Hepatocyte (in vitro differentiated cells): ENCODE measurements around the gene MCM5. TPM values are rescaled to one million over a fixed set of nuclear protein-coding genes. Genes with fewer than 3 reads are reported as not detected.

Experiments
- DNase-seq: peaks from one replicate; pipeline ENCODE4 v3.0.0-alpha.2; 2016; ENCODE audit warnings: low spot score
- H2AFZ ChIP-seq: fragments of 200-600 bp; sonication (generic); 2 replicates; pipeline ENCODE4 v1.6.0; 2016; ENCODE audit warnings: antibody characterized with exemption, mild to moderate bottlenecking
- H3K27ac ChIP-seq: fragments of 200-600 bp; sonication (generic); 2 replicates; pipeline ENCODE4 v1.5.1; 2016; ENCODE audit warnings: mild to moderate bottlenecking
- H3K27me3 ChIP-seq: fragments of 200-600 bp; sonication (generic); 2 replicates; pipeline ENCODE4 v1.6.1; 2016
- H3K36me3 ChIP-seq: fragments of 200-600 bp; sonication (generic); replicated peaks from 2 replicates; pipeline ENCODE4 v1.5.1; 2016; ENCODE audit warnings: low read depth; ENCODE audit not compliant: insufficient read depth
- H3K4me1 ChIP-seq: fragments of 200-600 bp; sonication (generic); 2 replicates; pipeline ENCODE4 v1.5.1; 2016; ENCODE audit warnings: mild to moderate bottlenecking, moderate library complexity; ENCODE audit not compliant: insufficient read depth
- H3K4me2 ChIP-seq: fragments of 200-600 bp; sonication (generic); 2 replicates; pipeline ENCODE4 v1.6.0; 2016
- H3K4me3 ChIP-seq: fragments of 200-600 bp; sonication (generic); 2 replicates; pipeline ENCODE4 v1.5.1; 2016; ENCODE audit warnings: mild to moderate bottlenecking
- H3K79me2 ChIP-seq: fragments of 200-600 bp; sonication (generic); 2 replicates; pipeline ENCODE4 v1.6.0; 2017; ENCODE audit warnings: mild to moderate bottlenecking
- H3K9me2 ChIP-seq: fragments of 200-600 bp; sonication (generic); replicated peaks from 2 replicates; pipeline ENCODE4 v1.6.0; 2017; ENCODE audit warnings: mild to moderate bottlenecking; ENCODE audit not compliant: insufficient read depth
- H3K9me3 ChIP-seq: fragments of 200-600 bp; sonication (generic); 2 replicates; pipeline ENCODE4 v1.5.1; 2016; ENCODE audit warnings: low read depth, mild to moderate bottlenecking
- H4K20me1 ChIP-seq: fragments of 200-600 bp; sonication (generic); 2 replicates; pipeline ENCODE4 v1.6.0; 2016; ENCODE audit warnings: mild to moderate bottlenecking; ENCODE audit not compliant: insufficient read depth, poor library complexity, severe bottlenecking
- CTCF ChIP-seq: fragments of 200-600 bp; sonication (generic); IDR thresholded peaks from 2 replicates; pipeline ENCODE4 v1.5.1; 2016; ENCODE audit warnings: antibody characterized with exemption, mild to moderate bottlenecking; ENCODE audit not compliant: poor library complexity
- EZH2 ChIP-seq: fragments of 200-600 bp; sonication (generic); IDR thresholded peaks from 2 replicates; pipeline ENCODE4 v1.6.1; 2016; ENCODE audit warnings: antibody characterized with exemption, mild to moderate bottlenecking, borderline replicate concordance
- EZH2phosphoT487 ChIP-seq: fragments of 200-600 bp; sonication (generic); IDR thresholded peaks from one replicate; pipeline ENCODE4 v1.6.1; 2018; ENCODE audit warnings: antibody characterized with exemption, mild to moderate bottlenecking, low read depth, moderate library complexity; ENCODE audit not compliant: unreplicated experiment, severe bottlenecking
- WGBS: methylation state at CpG from one replicate; pipeline ENCODE4 v1.1.6; 2016; ENCODE audit warnings: low lambda C conversion rate; ENCODE audit errors: missing lambda C conversion rate; 5-methylcytosine and 5-hydroxymethylcytosine counted together
- polyA plus RNA-seq: library from polyadenylated mRNA; unstranded; fragments of >200 nt; fragmentation: Nextera tagmentation; extraction: Ambion mirVana; gene quantifications from 2 replicates; pipeline ENCODE4 v1.2.1, GENCODE V29; 2016
- total RNA-seq: library from RNA; depleted of rRNA; stranded (reverse); fragments of >200 nt; gene quantifications from 2 replicates; pipeline ENCODE4 v1.2.3, GENCODE V29; 2014

MCM5 gene
- total and polyA plus RNA-seq, 2 experiments from 2014 or later = 21.7 to 36.1 TPM

GRCh38 chr22:35425546-35425945 lies 25.6 kb downstream of the MCM5 start:
- no peaks in the 10 kb centered on the region for H3K4me1 ChIP-seq
- no peaks in the 10 kb centered on the region for H4K20me1 ChIP-seq
- H3K36me3 ChIP-seq = no peaks in the 10 kb centered on the region
- TF ChIP-seq CTCF (no peak), EZH2 (no peak), EZH2phosphoT487 (no peak)
- DNase-seq = no peak
- H3K27me3 ChIP-seq = no peaks in the 10 kb centered on the region
- H2AFZ ChIP-seq = no peak overlapping the region
- no peak overlapping the region for H3K4me2 ChIP-seq
- WGBS = 92% methylated on average over 7 of the region's 7 CpGs
- H3K9me3 ChIP-seq = no peaks in the 10 kb centered on the region
- H3K4me3 ChIP-seq = no peak overlapping the region
- no peaks in the 10 kb centered on the region for H3K79me2 ChIP-seq
- no peaks in the 10 kb centered on the region for H3K9me2 ChIP-seq
- H3K27ac ChIP-seq = no peak overlapping the region

- Histone ChIP-seq H3K79me2 (no peaks in the 10 kb centered on the region), H4K20me1 (no peaks in the 10 kb centered on the region), H3K4me3 (no peak overlapping the region), H3K9me3 (no peaks in the 10 kb centered on the region), H3K36me3 (no peaks in the 10 kb centered on the region), H2AFZ (no peak overlapping the region), H3K4me1 (no peaks in the 10 kb centered on the region), H3K9me2 (no peaks in the 10 kb centered on the region), H3K27me3 (no peaks in the 10 kb centered on the region), H3K4me2 (no peak overlapping the region), H3K27ac (no peak overlapping the region)
- DNase-seq = peak; percentile 19
- TF ChIP-seq EZH2phosphoT487 (no peak), CTCF (no peak), EZH2 (no peak)
- WGBS = 67% methylated on average over 11 of the region's 11 CpGs
Observed at GRCh38 chr22:35425971-35426800, 26.2 kb downstream of the MCM5 start.

GRCh38 chr22:35426801-35427140 lies 26.8 kb downstream of the MCM5 start:
- Histone ChIP-seq H3K79me2 (no peaks in the 10 kb centered on the region), H3K4me3 (no peak overlapping the region), H4K20me1 (no peaks in the 10 kb centered on the region), H2AFZ (no peak overlapping the region), H3K4me1 (no peaks in the 10 kb centered on the region), H3K4me2 (no peak overlapping the region), H3K9me3 (no peaks in the 10 kb centered on the region), H3K9me2 (no peaks in the 10 kb centered on the region), H3K27ac (no peak overlapping the region), H3K27me3 (no peaks in the 10 kb centered on the region), H3K36me3 (no peaks in the 10 kb centered on the region)
- no peak for DNase-seq
- TF ChIP-seq CTCF (no peak), EZH2 (no peak), EZH2phosphoT487 (no peak)
- WGBS = 71% methylated on average over 5 of the region's 5 CpGs
